Thymus (tissue), 11 donors: Measurements from ENCODE around the gene BCORL1. TPM values are rescaled to one million over a fixed set of nuclear protein-coding genes. Genes with fewer than 3 reads are reported as not detected.

Experiments used
- DNase-seq, 9 donors: peaks; one replicate each; pipeline ENCODE4 v3.0.0-alpha.2; 2013; ENCODE audit warnings: low spot score in 9 of 9, low read depth in 6 of 9, missing footprints in 1 of 9
- H3K27ac ChIP-seq, 2 donors: one replicate each; pipeline ENCODE4 v1.5.1; 2013; ENCODE audit warnings: control low read depth in 1 of 2, low read depth in 1 of 2, low read length in 1 of 2, mild to moderate bottlenecking in 1 of 2, moderate library complexity in 1 of 2
- H3K27me3 ChIP-seq, 2 donors: one replicate each; pipeline ENCODE4 v1.5.1; 2013; ENCODE audit warnings: low read length in 1 of 2; ENCODE audit not compliant: control insufficient read depth in 2 of 2, insufficient read depth in 1 of 2
- H3K36me3 ChIP-seq, 2 donors: one replicate each; pipeline ENCODE4 v1.5.1; 2013; ENCODE audit warnings: low read length in 1 of 2, mild to moderate bottlenecking in 1 of 2, moderate library complexity in 1 of 2; ENCODE audit not compliant: control insufficient read depth in 2 of 2, insufficient read depth in 2 of 2
- H3K4me1 ChIP-seq, 2 donors: one replicate each; pipeline ENCODE4 v1.5.1; 2013; ENCODE audit warnings: low read length in 2 of 2; ENCODE audit not compliant: control insufficient read depth in 2 of 2, insufficient read depth in 2 of 2
- H3K4me3 ChIP-seq, 2 donors: one replicate each; pipeline ENCODE4 v1.5.1; 2013; ENCODE audit warnings: low read length in 2 of 2, control low read depth in 1 of 2, mild to moderate bottlenecking in 1 of 2
- H3K9me3 ChIP-seq, 2 donors: one replicate each; pipeline ENCODE4 v1.5.1; 2013; ENCODE audit warnings: low read length in 1 of 2, mild to moderate bottlenecking in 1 of 2; ENCODE audit not compliant: control insufficient read depth in 2 of 2, insufficient read depth in 1 of 2
- WGBS: extraction: QIAGEN DNeasy Blood & Tissue Kit; methylation state at CpG from one replicate; pipeline ENCODE4 v1.1.7; 2013; 5-methylcytosine and 5-hydroxymethylcytosine counted together
- polyA plus RNA-seq: library from polyadenylated mRNA; stranded (reverse); fragments of 200-250 nt; gene quantifications from one replicate; pipeline ENCODE4 v1.2.3, GENCODE V29; 2013
- total RNA-seq: library from RNA; stranded (reverse); fragments of 120-200 nt; gene quantifications from one replicate; pipeline ENCODE4 v1.2.4, GENCODE V29; 2013
- donor health status: healthy.

Gene BCORL1
- total and polyA plus RNA-seq, 2 donors, result 1.0 to 2.0 TPM

- no peak overlapping the region for H3K4me3 ChIP-seq
- DNase-seq, result no peak
- peaks cover 33 to 34% of the 10 kb centered on the region in 2 donors for H3K36me3 ChIP-seq
- WGBS, result 92% methylated on average over 4 of the region's 4 CpGs
- no peaks in the 10 kb centered on the region for H3K27me3 ChIP-seq
- no peaks in the 10 kb centered on the region for H3K9me3 ChIP-seq
- H3K27ac ChIP-seq, result no peak overlapping the region
- H3K4me1 ChIP-seq, result peaks cover 3 to 11% of the 10 kb centered on the region in 2 donors
Observed at GRCh38 chrX:130075777-130076176, 93.3 kb downstream of the BCORL1 start.

- Histone ChIP-seq H3K9me3 (no peaks in the 10 kb centered on the region), H3K4me3 (no peak overlapping the region), H3K4me1 (peaks cover 18 to 40% of the 10 kb centered on the region in 2 donors), H3K36me3 (peaks cover 4 to 10% of the 10 kb centered on the region in 2 donors), H3K27ac (no peak overlapping the region), H3K27me3 (no peaks in the 10 kb centered on the region)
- DNase-seq, result peak in 3 of 9 donors; percentile 29 to 78 (median 65)
- 70% methylated on average over 9 of the region's 9 CpGs for WGBS
Observed at GRCh38 chrX:130079824-130080406, 97.5 kb downstream of the BCORL1 start.

GRCh38 chrX:130080791-130081367 is 98.4 kb downstream of the BCORL1 start:
- peaks cover 27 to 50% of the 10 kb centered on the region in 2 donors for H3K4me1 ChIP-seq
- H3K9me3 ChIP-seq, result no peaks in the 10 kb centered on the region
- H3K4me3 ChIP-seq, result no peak overlapping the region
- DNase-seq, result no peak
- H3K36me3 ChIP-seq, result peaks cover 4 to 10% of the 10 kb centered on the region in 2 donors
- no peak overlapping the region for H3K27ac ChIP-seq
- WGBS, result 97% methylated on average over 7 of the region's 7 CpGs
- H3K27me3 ChIP-seq, result no peaks in the 10 kb centered on the region

GRCh38 chrX:130081421-130082045 is 99.1 kb downstream of the BCORL1 start:
- WGBS, result 82% methylated on average over 12 of the region's 12 CpGs
- Histone ChIP-seq H3K4me1 (peaks cover 27 to 56% of the 10 kb centered on the region in 2 donors), H3K27ac (peak overlapping the region in 1 of 2 donors; percentile 33), H3K36me3 (peaks cover 4 to 10% of the 10 kb centered on the region in 2 donors), H3K4me3 (no peak overlapping the region), H3K9me3 (no peaks in the 10 kb centered on the region), H3K27me3 (no peaks in the 10 kb centered on the region)
- no peak for DNase-seq

GRCh38 chrX:130082244-130083106 is 100.0 kb downstream of the BCORL1 start:
- no peaks in the 10 kb centered on the region for H3K9me3 ChIP-seq
- peaks cover 27 to 66% of the 10 kb centered on the region in 2 donors for H3K4me1 ChIP-seq
- peak overlapping the region; percentile 58 to 64 for H3K27ac ChIP-seq
- DNase-seq, result peak in 4 of 9 donors; percentile 50 to 80 (median 56)
- H3K27me3 ChIP-seq, result no peaks in the 10 kb centered on the region
- peak overlapping the region; percentile 37 to 39 for H3K4me3 ChIP-seq
- 4% methylated on average over 28 of the region's 28 CpGs for WGBS
- peaks cover 4 to 10% of the 10 kb centered on the region in 2 donors for H3K36me3 ChIP-seq

- H3K9me3 ChIP-seq, result no peaks in the 10 kb centered on the region
- peaks cover 4 to 10% of the 10 kb centered on the region in 2 donors for H3K36me3 ChIP-seq
- H3K27ac ChIP-seq, result no peak overlapping the region
- WGBS, result 45% methylated on average over 7 of the region's 7 CpGs
- peaks cover 27 to 72% of the 10 kb centered on the region in 2 donors for H3K4me1 ChIP-seq
- H3K4me3 ChIP-seq, result peak overlapping the region in 1 of 2 donors; percentile 39
- DNase-seq, result no peak
- no peaks in the 10 kb centered on the region for H3K27me3 ChIP-seq
Observed at GRCh38 chrX:130083107-130083490, 100.7 kb downstream of the BCORL1 start.

- no peaks in the 10 kb centered on the region for H3K9me3 ChIP-seq
- 48% methylated on average over 15 of the region's 15 CpGs for WGBS
- peak overlapping the region in 1 of 2 donors; percentile 23 for H3K4me3 ChIP-seq
- H3K27me3 ChIP-seq, result no peaks in the 10 kb centered on the region
- peaks cover 4 to 10% of the 10 kb centered on the region in 2 donors for H3K36me3 ChIP-seq
- no peak for DNase-seq
- H3K27ac ChIP-seq, result peak overlapping the region; percentile 18 to 93
- peaks cover 27 to 78% of the 10 kb centered on the region in 2 donors for H3K4me1 ChIP-seq
Observed at GRCh38 chrX:130083656-130084382, 101.4 kb downstream of the BCORL1 start.

- WGBS, result 71% methylated on average over 9 of the region's 9 CpGs
- Histone ChIP-seq H3K27me3 (no peaks in the 10 kb centered on the region), H3K27ac (peak overlapping the region; percentile 19 to 93), H3K4me1 (peaks cover 30 to 87% of the 10 kb centered on the region in 2 donors), H3K4me3 (peak overlapping the region; percentile 41 to 50), H3K9me3 (no peaks in the 10 kb centered on the region), H3K36me3 (peaks cover 4 to 7% of the 10 kb centered on the region in 2 donors)
- peak in 1 of 9 donors; percentile 39 for DNase-seq
Observed at GRCh38 chrX:130084631-130085237, 102.3 kb downstream of the BCORL1 start.
